GM12865 (cell line): ENCODE measurements around the gene KIAA1217.

Experiments used
- DNase-seq: peaks from one replicate; pipeline ENCODE4 v3.0.0; 2010; ENCODE audit warnings: low read depth
- H3K4me3 ChIP-seq: 2 replicates; pipeline ENCODE4 v1.5.1; 2011; ENCODE audit warnings: mild to moderate bottlenecking, low read depth, low read length, control low read depth
- CTCF ChIP-seq: IDR thresholded peaks from 2 replicates; pipeline ENCODE4 v1.5.1; 2011; ENCODE audit warnings: low read length, control low read depth, low read depth, inconsistent platforms; ENCODE audit not compliant: insufficient read depth; ENCODE audit errors: missing control alignments

Gene KIAA1217

GRCh38 chr10:24249829-24250415 is 41.0 kb downstream of the KIAA1217 start:
- DNase-seq, result no peak
- no peak for TF ChIP-seq CTCF
- no peak overlapping the region for H3K4me3 ChIP-seq

GRCh38 chr10:24251547-24251946 is 42.6 kb downstream of the KIAA1217 start:
- H3K4me3 ChIP-seq, result no peak overlapping the region
- TF ChIP-seq CTCF, result no peak
- no peak for DNase-seq

- no peak for DNase-seq
- no peak overlapping the region for H3K4me3 ChIP-seq
- no peak for TF ChIP-seq CTCF
Observed at GRCh38 chr10:24254180-24254579, 45.2 kb downstream of the KIAA1217 start.

GRCh38 chr10:24255115-24255880 is 46.4 kb downstream of the KIAA1217 start:
- no peak for TF ChIP-seq CTCF
- H3K4me3 ChIP-seq, result no peak overlapping the region
- DNase-seq, result no peak

GRCh38 chr10:24255881-24256311 is 47.0 kb downstream of the KIAA1217 start:
- no peak for DNase-seq
- no peak for TF ChIP-seq CTCF
- H3K4me3 ChIP-seq, result no peak overlapping the region

- H3K4me3 ChIP-seq, result no peak overlapping the region
Observed at GRCh38 chr10:24256619-24257107, 47.7 kb downstream of the KIAA1217 start.

More at GRCh38 chr10:24256619-24257107, 47.7 kb downstream of the KIAA1217 start:
- no peak for TF ChIP-seq CTCF
- no peak for DNase-seq
